HepG2 (cell line): ENCODE data around the gene SUPT6H. TPM values are rescaled to one million over a fixed set of nuclear protein-coding genes. Genes with fewer than 3 reads are reported as not detected.
A peak's percentile ranks its signal among the peaks of the same experiment; 100 is the strongest.

Experiments
- ARID3A ChIP-seq: IDR thresholded peaks from 2 replicates; pipeline ENCODE4 v1.6.1; 2012; ENCODE audit warnings: low read depth, low read length, improper control_type of control experiment
- ATF4 ChIP-seq, 2 experiments: fragments of 450-650 bp in 1 of 2; sonication (generic) in 1 of 2; formaldehyde crosslinking; IDR thresholded peaks; 2 replicates each; pipeline versions ENCODE4 v1.5.0 to v1.8.0; 2020 to 2022; ENCODE audit warnings: mild to moderate bottlenecking in 1 of 2, missing genetic modification reagents in 1 of 2
- CERS6 ChIP-seq: sonication (generic); formaldehyde crosslinking; IDR thresholded peaks from 2 replicates; pipeline ENCODE4 v1.5.0; 2020; ENCODE audit warnings: missing genetic modification reagents
- CHCHD3 ChIP-seq: sonication (generic); formaldehyde crosslinking; IDR thresholded peaks from 2 replicates; pipeline ENCODE4 v1.8.0; 2022; ENCODE audit warnings: mild to moderate bottlenecking, missing genetic modification reagents, moderate library complexity
- KMT2B ChIP-seq: IDR thresholded peaks from 2 replicates; pipeline ENCODE4 v1.6.1; 2016; ENCODE audit warnings: missing genetic modification reagents, missing compliant biosample characterization
- MXD4 ChIP-seq: IDR thresholded peaks from 2 replicates; pipeline ENCODE4 v1.6.1; 2016; ENCODE audit warnings: mild to moderate bottlenecking, missing biosample characterization, missing genetic modification reagents
- NFE2L2 ChIP-seq: fragments of 150-350 bp; IDR thresholded peaks from 2 replicates; pipeline ENCODE4 v1.6.1; 2014; ENCODE audit warnings: low read length
- PAF1 ChIP-seq: IDR thresholded peaks from 2 replicates; pipeline ENCODE4 v1.6.1; 2016; ENCODE audit warnings: missing genetic modification reagents, missing compliant biosample characterization
- POGZ ChIP-seq: sonication (generic); formaldehyde crosslinking; IDR thresholded peaks from 2 replicates; pipeline ENCODE4 v1.4.0; 2020; ENCODE audit warnings: mild to moderate bottlenecking, missing genetic modification reagents
- POLR2AphosphoS5 ChIP-seq: IDR thresholded peaks from 2 replicates; pipeline ENCODE4 v1.6.1; 2012; ENCODE audit warnings: low read depth, low read length
- PRDM10 ChIP-seq: sonication (generic); formaldehyde crosslinking; IDR thresholded peaks from 2 replicates; pipeline ENCODE4 v1.4.0; 2020; ENCODE audit warnings: low read depth, missing genetic modification reagents
- SIN3B ChIP-seq: fragments of 150-350 bp; IDR thresholded peaks from 2 replicates; pipeline ENCODE4 v1.6.1; 2014; ENCODE audit warnings: low read length
- SMAD3 ChIP-seq: sonication (generic); formaldehyde crosslinking; IDR thresholded peaks from 2 replicates; pipeline ENCODE4 v1.4.0; 2020; ENCODE audit warnings: missing genetic modification reagents
- SMC3 ChIP-seq: IDR thresholded peaks from 2 replicates; pipeline ENCODE4 v1.6.1; 2011; ENCODE audit warnings: low read length, improper control_type of control experiment
- STAT6 ChIP-seq: sonication (generic); formaldehyde crosslinking; IDR thresholded peaks from 2 replicates; pipeline ENCODE4 v1.4.0; 2020; ENCODE audit warnings: missing genetic modification reagents, mild to moderate bottlenecking, borderline replicate concordance
- ZFP37 ChIP-seq: sonication (generic); formaldehyde crosslinking; IDR thresholded peaks from 2 replicates; pipeline ENCODE4 v1.4.0; 2020; ENCODE audit warnings: missing genetic modification reagents, borderline replicate concordance
- ZNF205 ChIP-seq: IDR thresholded peaks from 2 replicates; pipeline ENCODE4 v1.6.1; 2018; ENCODE audit warnings: missing biosample characterization, missing genetic modification reagents
- ZNF580 ChIP-seq: IDR thresholded peaks from 2 replicates; pipeline ENCODE4 v1.6.1; 2016; ENCODE audit warnings: low read depth, borderline replicate concordance
- polyA plus RNA-seq, 8 experiments: library from polyadenylated mRNA; depleted of rRNA in 3 of 8; stranded (reverse) in 7 of 8; unstranded in 1 of 8; fragments of >200 nt; fragmentation: Illumina TruSeq in 4 of 8; extraction: Trizol in 4 of 8; gene quantifications; 2 replicates each; pipeline versions ENCODE4 v1.2.1 to v1.2.3, GENCODE V29; 2011 to 2016; ENCODE audit warnings: low read depth in 4 of 8, missing spikeins in 1 of 8, mixed read lengths in 1 of 8; ENCODE audit not compliant: insufficient read depth in 1 of 8
- total RNA-seq, 5 experiments: library from RNA; depleted of rRNA; stranded (reverse); fragments of >200 nt; fragmentation: Illumina TruSeq; extraction: Trizol; gene quantifications; 2 replicates each; pipeline ENCODE4 v1.2.3, GENCODE V29; 2016; ENCODE audit warnings: low read depth in 1 of 5

Gene SUPT6H
- total and polyA plus RNA-seq, 2 of the 13 experiments (the other 11 are each of a cell fraction or from before 2014, with no cell fraction given) = 32.7 to 39.9 TPM

- TF ChIP-seq PRDM10 = no peak
- 0 out of 2 replicates have a peak, but pooled peaks have one; percentile 46 for TF ChIP-seq MXD4
- no peak for TF ChIP-seq CERS6 (CRISPR knock-in tag)
- peak; percentile 93 for TF ChIP-seq SMC3
- no peak for TF ChIP-seq CHCHD3
- peak; percentile 63; the same call in 1 of the 2 replicates for TF ChIP-seq ZNF580 (CRISPR knock-in tag)
- TF ChIP-seq ZNF205 (CRISPR knock-in tag) = no peak
- peak; percentile 82; the same call in 1 of the 2 replicates for TF ChIP-seq SMAD3 (CRISPR knock-in tag)
- 0 out of 2 replicates have a peak, but pooled peaks have one; percentile 43 for TF ChIP-seq KMT2B
- peak; percentile 56; the same call in 1 of the 2 replicates for TF ChIP-seq SIN3B
- TF ChIP-seq PAF1 (CRISPR knock-in tag) = peak; percentile 31; the same call in 1 of the 2 replicates
- peak; percentile 45; the same call in 1 of the 2 replicates for TF ChIP-seq ARID3A
- TF ChIP-seq ZFP37 (CRISPR knock-in tag) = 0 out of 2 replicates have a peak, but pooled peaks have one; percentile 45
- TF ChIP-seq STAT6 (CRISPR knock-in tag) = no peak
- TF ChIP-seq POGZ = peak; percentile 24; the same call in 1 of the 2 replicates
- no peak for TF ChIP-seq NFE2L2
- peak; percentile 14; the same call in 1 of the 2 replicates for TF ChIP-seq POLR2AphosphoS5
- TF ChIP-seq ATF4 (CRISPR knock-in tag; IDR thresholded peaks at IDR 0.05) = no peak
Measured at GRCh38 chr17:28750178-28751047, 88.4 kb downstream of the SUPT6H start (continued).
